Measurements from ENCODE around the gene ADM.

The ADM gene

DNA sequence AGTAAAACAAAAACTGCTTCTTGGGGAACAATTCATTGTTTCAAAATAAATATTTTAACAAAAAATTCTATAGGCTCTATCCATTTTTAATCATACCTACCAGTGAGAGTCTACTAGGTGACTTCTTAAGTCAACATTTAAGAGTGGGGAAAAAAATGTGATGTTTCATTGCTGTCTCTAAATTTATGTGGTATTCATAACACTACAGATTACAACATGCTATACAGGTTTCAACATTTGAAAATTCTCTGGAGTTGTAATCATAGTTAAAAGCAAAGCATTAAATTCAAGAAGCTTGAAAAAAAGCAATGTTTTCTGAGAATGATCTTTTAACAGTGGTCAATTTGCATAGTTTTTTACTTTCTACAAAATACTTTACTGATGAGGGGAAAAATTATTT, 29.2 kb upstream of the ADM start:
- no peaks in the 10 kb centered on the region for H3K36me3 ChIP-seq (ENCODE audit: control insufficient read depth, insufficient read depth, low read length)
- H3K4me3 ChIP-seq (replicated peaks; ENCODE audit: low read depth, low read length): no peak overlapping the region
- no peaks in the 10 kb centered on the region for H3K27me3 ChIP-seq (replicated peaks; ENCODE audit: control insufficient read depth, insufficient read depth, low read length)
- TF ChIP-seq, protein P1, sequence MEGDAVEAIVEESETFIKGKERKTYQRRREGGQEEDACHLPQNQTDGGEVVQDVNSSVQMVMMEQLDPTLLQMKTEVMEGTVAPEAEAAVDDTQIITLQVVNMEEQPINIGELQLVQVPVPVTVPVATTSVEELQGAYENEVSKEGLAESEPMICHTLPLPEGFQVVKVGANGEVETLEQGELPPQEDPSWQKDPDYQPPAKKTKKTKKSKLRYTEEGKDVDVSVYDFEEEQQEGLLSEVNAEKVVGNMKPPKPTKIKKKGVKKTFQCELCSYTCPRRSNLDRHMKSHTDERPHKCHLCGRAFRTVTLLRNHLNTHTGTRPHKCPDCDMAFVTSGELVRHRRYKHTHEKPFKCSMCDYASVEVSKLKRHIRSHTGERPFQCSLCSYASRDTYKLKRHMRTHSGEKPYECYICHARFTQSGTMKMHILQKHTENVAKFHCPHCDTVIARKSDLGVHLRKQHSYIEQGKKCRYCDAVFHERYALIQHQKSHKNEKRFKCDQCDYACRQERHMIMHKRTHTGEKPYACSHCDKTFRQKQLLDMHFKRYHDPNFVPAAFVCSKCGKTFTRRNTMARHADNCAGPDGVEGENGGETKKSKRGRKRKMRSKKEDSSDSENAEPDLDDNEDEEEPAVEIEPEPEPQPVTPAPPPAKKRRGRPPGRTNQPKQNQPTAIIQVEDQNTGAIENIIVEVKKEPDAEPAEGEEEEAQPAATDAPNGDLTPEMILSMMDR (IDR thresholded peaks at IDR 0.05; ENCODE audit: insufficient read depth, low read length, poor library complexity, severe bottlenecking): no peak
- DNase-seq (ENCODE audit: extremely low read depth, insufficient read length): no peak

DNA sequence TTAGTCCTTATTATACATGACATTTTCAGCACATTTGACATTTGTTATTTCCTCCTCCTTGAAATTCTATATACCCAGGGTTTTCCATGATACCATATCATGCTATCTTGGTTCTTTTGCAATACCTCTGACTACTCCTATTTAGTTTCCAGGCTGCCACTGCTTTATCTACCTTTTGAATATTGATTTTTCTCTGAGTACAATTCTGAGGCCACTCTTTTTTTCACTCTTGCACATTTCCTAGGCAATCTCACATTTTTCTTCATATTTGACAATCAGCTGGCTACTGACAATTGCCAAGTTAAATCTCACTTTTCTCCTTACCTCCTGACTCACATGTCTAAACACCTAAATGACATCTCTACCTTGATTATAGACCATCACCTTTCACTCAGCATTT, 22.8 kb upstream of the ADM start:
- H3K36me3 ChIP-seq (ENCODE audit: control insufficient read depth, insufficient read depth, low read length): no peaks in the 10 kb centered on the region
- no peak for DNase-seq (ENCODE audit: extremely low read depth, insufficient read length)
- H3K27me3 ChIP-seq (replicated peaks; ENCODE audit: control insufficient read depth, insufficient read depth, low read length): no peaks in the 10 kb centered on the region
- no peak overlapping the region for H3K4me3 ChIP-seq (replicated peaks; ENCODE audit: low read depth, low read length)
- TF ChIP-seq, protein P1 (IDR thresholded peaks at IDR 0.05; ENCODE audit: insufficient read depth, low read length, poor library complexity, severe bottlenecking): no peak

DNA sequence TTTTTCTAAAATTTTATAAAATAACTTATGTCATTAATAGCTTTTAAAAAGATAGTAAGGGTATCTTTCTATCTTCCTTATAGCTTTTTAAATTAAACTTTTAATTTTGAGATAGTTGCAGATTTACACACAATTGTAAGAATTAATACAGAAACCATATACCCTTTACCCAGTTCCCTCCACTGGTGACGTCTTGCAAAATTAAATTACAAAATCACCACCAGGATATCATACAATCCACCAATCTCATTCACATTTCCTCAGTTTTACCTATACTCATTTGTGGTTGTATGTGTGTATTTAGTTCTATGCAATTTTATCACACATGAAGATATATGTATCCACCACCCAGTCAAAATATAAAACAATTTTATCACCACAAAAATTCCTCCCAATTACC, 20.9 kb upstream of the ADM start:
- DNase-seq (ENCODE audit: extremely low read depth, insufficient read length): no peak
- no peaks in the 10 kb centered on the region for H3K36me3 ChIP-seq (ENCODE audit: control insufficient read depth, insufficient read depth, low read length)
- TF ChIP-seq, protein P1 (IDR thresholded peaks at IDR 0.05; ENCODE audit: insufficient read depth, low read length, poor library complexity, severe bottlenecking): no peak
- no peaks in the 10 kb centered on the region; the same call in 1 of the 2 replicates for H3K27me3 ChIP-seq (replicated peaks; ENCODE audit: control insufficient read depth, insufficient read depth, low read length)
- H3K4me3 ChIP-seq (replicated peaks; ENCODE audit: low read depth, low read length): no peak overlapping the region

DNA sequence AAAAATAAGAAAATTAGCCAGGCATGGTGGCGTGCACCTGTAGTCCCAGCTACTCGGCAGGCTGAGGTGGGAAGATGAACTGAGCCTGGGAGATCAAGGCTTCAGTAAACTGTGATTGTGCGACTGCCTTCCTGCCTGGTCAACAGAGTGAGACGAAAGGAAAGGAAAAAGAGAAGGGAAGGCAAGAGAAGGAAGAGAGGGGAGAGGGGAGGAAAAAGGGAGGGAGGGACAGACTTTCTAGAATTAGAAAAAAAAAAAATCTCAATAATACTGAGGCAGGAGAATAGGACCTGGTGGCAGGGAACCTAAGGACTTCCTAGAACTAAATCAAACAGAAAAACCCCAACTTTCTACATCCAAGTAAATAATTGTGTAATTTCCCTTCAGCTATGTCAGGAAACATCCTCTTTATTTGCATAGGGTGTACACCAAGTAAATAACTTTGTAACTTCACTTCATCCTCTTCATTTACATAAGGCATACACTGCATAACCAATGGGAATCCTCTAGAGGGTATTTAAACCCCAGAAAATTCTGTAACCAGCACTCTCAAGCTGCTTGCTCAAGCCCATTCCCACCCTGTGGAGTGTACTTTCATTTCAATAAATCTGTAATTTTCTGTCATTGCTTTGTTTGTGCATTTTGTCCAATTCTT, 19.6 kb upstream of the ADM start:
- no peak for DNase-seq (ENCODE audit: extremely low read depth, insufficient read length)
- H3K27me3 ChIP-seq (replicated peaks; ENCODE audit: control insufficient read depth, insufficient read depth, low read length): no peaks in the 10 kb centered on the region; the same call in none of the 2 replicates
- H3K36me3 ChIP-seq (ENCODE audit: control insufficient read depth, insufficient read depth, low read length): no peaks in the 10 kb centered on the region
- TF ChIP-seq, protein P1 (IDR thresholded peaks at IDR 0.05; ENCODE audit: insufficient read depth, low read length, poor library complexity, severe bottlenecking): no peak
- no peak overlapping the region for H3K4me3 ChIP-seq (replicated peaks; ENCODE audit: low read depth, low read length)

DNA sequence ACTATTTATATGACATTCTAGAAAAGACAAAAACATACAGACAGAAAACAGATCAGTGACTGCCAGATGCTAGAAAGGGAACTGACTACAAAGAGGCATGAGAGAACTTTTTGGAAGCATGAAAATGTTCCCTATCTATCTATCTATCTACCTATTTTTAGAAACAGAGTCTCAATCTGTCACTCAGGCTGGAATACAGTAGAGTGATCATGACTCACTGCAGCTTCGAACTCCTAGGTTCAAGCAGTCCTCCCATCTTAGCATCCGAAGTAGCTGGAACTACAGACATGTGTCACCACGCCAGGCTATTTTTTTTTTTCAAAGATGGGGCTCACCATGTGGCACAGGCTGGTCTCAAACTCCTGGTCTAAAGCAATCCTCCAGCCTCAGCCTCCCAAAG, 17.7 kb upstream of the ADM start:
- TF ChIP-seq, protein P1 (IDR thresholded peaks at IDR 0.05; ENCODE audit: insufficient read depth, low read length, poor library complexity, severe bottlenecking): no peak
- H3K36me3 ChIP-seq (ENCODE audit: control insufficient read depth, insufficient read depth, low read length): no peaks in the 10 kb centered on the region
- no peaks in the 10 kb centered on the region; the same call in none of the 2 replicates for H3K27me3 ChIP-seq (replicated peaks; ENCODE audit: control insufficient read depth, insufficient read depth, low read length)
- DNase-seq (ENCODE audit: extremely low read depth, insufficient read length): no peak
- no peak overlapping the region for H3K4me3 ChIP-seq (replicated peaks; ENCODE audit: low read depth, low read length)
